Left cardiac atrium (tissue), 4 donors: ENCODE measurements around the gene SNX17. TPM values are rescaled to one million over a fixed set of nuclear protein-coding genes. Genes with fewer than 3 reads are reported as not detected.

ENCODE experiments used
- ATAC-seq, 2 donors: fragments of 200-7000 bp; cut with Tn5 transposase; one replicate each; pipeline ENCODE4 v1.9.1; 2020; ENCODE audit warnings: mild to moderate bottlenecking in 2 of 2, moderate library complexity in 2 of 2
- DNase-seq: peaks from one replicate; pipeline ENCODE4 v3.0.0-alpha.2; 2020
- intact Hi-C, 2 donors: fragments of 100-400 bp; cut with DNase I; formaldehyde crosslinking; loops; one replicate each; pipeline versions ENCODE4 v1.14.1 to v1.15.1; 2022 to 2023
- total RNA-seq, 2 donors: library from RNA; stranded (reverse); fragmentation: NEBNext Ultra II Directional; extraction: Animal tissue kit (Norgen Biotek cat#: 25700); gene quantifications; one replicate each; pipeline ENCODE4 v1.2.1, GENCODE V29; 2021
- donor health status: DM: no; HTN: yes; CAD: no.
- donor health status: DM: no; HTN: yes; CAD: no; lungs with severe emphysema.
- donor health status: DM: yes; HTN: yes; CAD: no.
- donor health status: Dilated cardiomyopathy.

Gene SNX17
- total RNA-seq, 2 donors from 2014 or later = 61.4 to 74.3 TPM

GRCh38 chr2:27356382-27357181 is 13.8 kb upstream of the SNX17 start, which contains the start of gene GTF3C2:
Gene GTF3C2, minus strand, starts transcription at chr2:27356764. Its CDS starts 13,210 bp downstream, at chr2:27343554.
- intact Hi-C loops = no loop called here
- peak; percentile 96 for DNase-seq
- peak; percentile 97 to 98 for ATAC-seq

GRCh38 chr2:27362678-27363420 is 7.6 kb upstream of the SNX17 start:
- no peak for DNase-seq
- no peak for ATAC-seq
- intact Hi-C loops = no loop called here

GRCh38 chr2:27363933-27364332 is 6.5 kb upstream of the SNX17 start:
- intact Hi-C loops = no loop called here
- no peak for ATAC-seq
- DNase-seq = no peak

- DNase-seq (peak; percentile 82), ATAC-seq (peak; percentile 45 to 62)
- intact Hi-C loops = loop anchor here in 1 of 2 donors (5.0 kb wide), 1 partner anchor 47 kb away; the partner anchor contains the start of gene MPV17
Observed at GRCh38 chr2:27369471-27370025, 868 bp upstream of the SNX17 start.

GRCh38 chr2:27370816-27371620 is 602 bp downstream of the SNX17 start:
- peak; percentile 23 to 58 for ATAC-seq
- DNase-seq = peak; percentile 55
- intact Hi-C loops = no loop called here

- no peak for DNase-seq
- intact Hi-C loops = no loop called here
Observed at GRCh38 chr2:27372937-27373336, 2.5 kb downstream of the SNX17 start.

GRCh38 chr2:27373567-27373966 is 3.2 kb downstream of the SNX17 start:
- ATAC-seq (no peak), DNase-seq (no peak)
- intact Hi-C loops = no loop called here

More at GRCh38 chr2:27372937-27373336, 2.5 kb downstream of the SNX17 start:
- ATAC-seq = no peak

- intact Hi-C loops = no loop called here
- DNase-seq = no peak
Observed at GRCh38 chr2:27375513-27376099, 5.2 kb downstream of the SNX17 start.

GRCh38 chr2:27376151-27376865 is 5.9 kb downstream of the SNX17 start:
- intact Hi-C loops = no loop called here
- no peak for DNase-seq
- no peak for ATAC-seq

More at GRCh38 chr2:27375513-27376099, 5.2 kb downstream of the SNX17 start:
- no peak for ATAC-seq

GRCh38 chr2:27376866-27377617 is 6.6 kb downstream of the SNX17 start:
- intact Hi-C loops = no loop called here
- no peak for ATAC-seq
- DNase-seq = no peak

GRCh38 chr2:27377618-27378095 is 7.2 kb downstream of the SNX17 start:
- intact Hi-C loops = no loop called here
- no peak for DNase-seq
- ATAC-seq = no peak

GRCh38 chr2:27378096-27378808 is 7.8 kb downstream of the SNX17 start:
- DNase-seq (no peak), ATAC-seq (no peak)
- intact Hi-C loops = no loop called here

- DNase-seq (no peak), ATAC-seq (no peak)
- intact Hi-C loops = no loop called here
Observed at GRCh38 chr2:27378809-27379290, 8.4 kb downstream of the SNX17 start.

- DNase-seq = no peak
- intact Hi-C loops = no loop called here
- ATAC-seq = no peak
Observed at GRCh38 chr2:27379383-27379835, 9.0 kb downstream of the SNX17 start.

GRCh38 chr2:27379836-27380625 is 9.6 kb downstream of the SNX17 start:
- intact Hi-C loops = no loop called here
- ATAC-seq (peak in 1 of 2 donors; percentile 41), DNase-seq (peak; percentile 85)
